ENCODE results near the gene KLHL35.

DNA sequence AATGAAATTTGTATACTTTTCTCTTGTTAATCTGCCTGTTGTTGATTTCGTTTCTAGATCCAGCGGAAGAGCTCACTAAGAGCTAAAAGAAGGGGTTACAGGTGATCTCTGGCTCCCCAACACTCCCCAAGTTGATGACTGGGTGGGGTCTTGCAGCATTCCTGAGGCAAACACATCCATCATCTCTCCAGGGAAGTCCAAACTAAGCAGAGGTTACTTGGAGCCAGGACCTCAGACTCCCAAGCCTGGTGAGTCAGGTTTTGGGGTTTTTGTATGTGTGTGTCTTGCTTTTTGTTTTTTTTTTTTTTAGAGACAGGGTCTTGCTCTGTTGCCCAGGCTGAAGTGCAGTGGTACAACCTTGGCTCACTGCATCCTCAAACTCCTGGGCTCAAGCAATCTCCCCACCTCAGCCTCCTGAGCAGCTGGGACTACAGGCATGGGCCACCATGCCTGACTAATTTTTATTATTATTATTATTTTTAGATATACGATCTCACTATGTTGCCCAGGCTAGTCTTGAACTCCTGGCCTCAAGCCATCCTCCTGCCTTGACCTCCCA, 45.2 kb downstream of the KLHL35 start:
- TF ChIP-seq, protein P1, sequence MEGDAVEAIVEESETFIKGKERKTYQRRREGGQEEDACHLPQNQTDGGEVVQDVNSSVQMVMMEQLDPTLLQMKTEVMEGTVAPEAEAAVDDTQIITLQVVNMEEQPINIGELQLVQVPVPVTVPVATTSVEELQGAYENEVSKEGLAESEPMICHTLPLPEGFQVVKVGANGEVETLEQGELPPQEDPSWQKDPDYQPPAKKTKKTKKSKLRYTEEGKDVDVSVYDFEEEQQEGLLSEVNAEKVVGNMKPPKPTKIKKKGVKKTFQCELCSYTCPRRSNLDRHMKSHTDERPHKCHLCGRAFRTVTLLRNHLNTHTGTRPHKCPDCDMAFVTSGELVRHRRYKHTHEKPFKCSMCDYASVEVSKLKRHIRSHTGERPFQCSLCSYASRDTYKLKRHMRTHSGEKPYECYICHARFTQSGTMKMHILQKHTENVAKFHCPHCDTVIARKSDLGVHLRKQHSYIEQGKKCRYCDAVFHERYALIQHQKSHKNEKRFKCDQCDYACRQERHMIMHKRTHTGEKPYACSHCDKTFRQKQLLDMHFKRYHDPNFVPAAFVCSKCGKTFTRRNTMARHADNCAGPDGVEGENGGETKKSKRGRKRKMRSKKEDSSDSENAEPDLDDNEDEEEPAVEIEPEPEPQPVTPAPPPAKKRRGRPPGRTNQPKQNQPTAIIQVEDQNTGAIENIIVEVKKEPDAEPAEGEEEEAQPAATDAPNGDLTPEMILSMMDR (conservative IDR thresholded peaks at IDR 0.05; ENCODE audit: low read depth, low read length): no peak
- TF ChIP-seq BHLHE40 (IDR thresholded peaks at IDR 0.05; ENCODE audit: low read depth, low read length) (no peak), CHD1 (IDR thresholded peaks at IDR 0.05; ENCODE audit: low read depth, low read length) (no peak), POLR2A (IDR thresholded peaks at IDR 0.05; ENCODE audit: low read depth, low read length) (no peak), FOS (IDR thresholded peaks at IDR 0.05; ENCODE audit: low read depth, low read length) (no peak)

Measured in IMR-90 (cell line).